ENCODE data around the gene CCNH.

CCNH gene

DNA sequence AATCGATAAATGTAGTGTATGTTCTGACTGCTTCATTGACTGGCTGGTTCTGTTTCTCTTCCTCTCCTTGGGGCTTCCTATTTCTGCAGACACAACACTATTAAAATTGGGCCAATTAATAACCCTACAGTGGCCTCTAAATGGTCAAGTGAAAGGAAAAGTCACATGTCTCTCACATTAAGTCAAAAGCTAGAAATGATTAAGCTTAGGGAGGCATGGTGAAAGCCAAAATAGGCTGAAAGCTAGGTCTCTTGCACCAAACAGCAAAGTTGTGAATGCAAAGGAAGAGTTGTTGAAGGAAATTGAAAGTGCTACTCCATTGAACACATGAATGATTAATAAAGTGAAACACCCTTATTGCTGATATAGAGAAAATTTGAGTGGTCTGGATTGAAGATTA, 58.2 kb downstream of the CCNH start:
- DNase-seq, result no peak

DNA sequence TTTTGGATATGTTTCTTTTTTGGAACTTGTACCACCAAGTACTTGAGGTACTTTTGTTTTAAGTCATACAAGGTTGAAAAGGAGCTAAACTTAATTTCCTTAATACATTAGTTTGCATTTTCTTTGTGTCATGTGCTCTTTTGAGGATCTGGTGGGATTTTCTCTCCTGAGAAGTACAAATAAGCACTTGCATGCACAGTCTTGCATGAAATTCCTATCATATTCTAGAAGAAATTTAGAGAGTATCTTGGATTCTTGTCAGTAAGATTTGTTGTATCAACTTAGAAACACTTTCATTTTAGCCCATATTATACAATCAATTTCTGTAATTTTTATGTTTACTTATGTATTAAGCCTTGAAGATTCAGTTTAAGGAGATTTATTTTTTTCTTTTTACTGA, 64.9 kb downstream of the CCNH start:
- no peak for DNase-seq

DNA sequence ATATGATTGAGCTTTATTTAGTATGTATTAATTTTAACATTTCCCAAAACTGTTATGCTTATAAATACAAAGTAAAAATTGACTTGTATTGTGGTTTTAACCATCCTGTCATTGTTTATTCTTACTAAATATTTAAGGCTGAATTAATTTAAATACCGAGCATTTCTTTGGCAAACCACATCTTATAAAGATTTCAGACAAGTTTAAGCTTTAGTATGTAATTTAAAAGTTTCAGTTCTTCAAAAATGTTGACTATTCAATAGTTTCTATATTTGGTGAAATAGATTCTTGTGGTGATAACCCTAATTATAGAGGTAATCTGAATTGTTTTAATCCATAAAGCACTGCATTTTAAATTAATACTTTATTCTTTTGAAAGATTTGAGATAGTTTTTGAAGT, 65.5 kb downstream of the CCNH start:
- no peak for DNase-seq
